Stimulated activated CD4-positive, alpha-beta T cell treated with anti-CD3 and anti-CD28 coated beads, Interleukin-12 subunit alpha, Interleukin-12 subunit beta, amount 100 ng/mL, for 4 hours (primary cell): ENCODE data around the gene CEP170B.
A peak's percentile ranks its signal among the peaks of the same experiment; 100 is the strongest.
"Not testable (repeated sequence)": the region's sequence is repeated elsewhere in the genome, so short reads cannot be mapped to it uniquely, and the experiment has no call there.

Source experiments
- DNase-seq: peaks from one replicate; pipeline ENCODE4 v3.0.0-alpha.2; 2020

Gene CEP170B

DNA sequence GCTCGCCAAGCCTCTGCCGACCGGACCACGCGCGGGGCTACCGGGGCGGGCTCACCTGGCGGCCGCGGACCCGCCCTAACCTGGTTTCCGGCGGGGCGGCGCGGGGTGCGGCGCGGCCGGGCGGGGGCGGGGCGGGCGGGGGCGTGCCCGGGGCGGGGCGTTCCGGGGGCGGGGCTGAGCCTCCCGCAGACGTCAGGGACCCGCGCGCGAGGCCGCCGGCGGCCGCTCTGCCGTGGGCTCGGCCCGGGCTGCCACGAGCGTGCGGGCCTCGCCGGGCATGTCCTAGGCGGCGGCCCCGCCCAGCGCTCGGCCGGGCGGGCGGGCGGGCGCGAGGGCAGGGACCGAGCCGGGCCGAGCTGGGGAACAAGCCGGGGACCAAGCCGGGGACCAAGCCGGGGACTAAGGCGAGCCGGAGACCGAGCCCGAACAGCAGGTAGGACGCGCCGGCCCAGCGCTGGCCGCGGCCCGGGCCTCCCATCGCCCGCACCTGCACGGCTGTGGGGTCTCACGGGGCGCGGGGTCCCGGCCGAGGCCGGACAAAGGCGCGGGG, at the start of gene CEP170B:
TSS of gene CEP170B (plus strand) at position 188 of the 550 bp plus-strand sequence. CDS start 3,183 bp downstream, outside the sequence.
- DNase-seq = peak; percentile 45

- no peak for DNase-seq
Observed at GRCh38 chr14:104816616-104816884, 48.5 kb upstream of the CEP170B start.

- no peak for DNase-seq
Observed at GRCh38 chr14:104817930-104818713, 46.9 kb upstream of the CEP170B start.

GRCh38 chr14:104818714-104819161, 46.3 kb upstream of the CEP170B start:
- no peak for DNase-seq

DNA sequence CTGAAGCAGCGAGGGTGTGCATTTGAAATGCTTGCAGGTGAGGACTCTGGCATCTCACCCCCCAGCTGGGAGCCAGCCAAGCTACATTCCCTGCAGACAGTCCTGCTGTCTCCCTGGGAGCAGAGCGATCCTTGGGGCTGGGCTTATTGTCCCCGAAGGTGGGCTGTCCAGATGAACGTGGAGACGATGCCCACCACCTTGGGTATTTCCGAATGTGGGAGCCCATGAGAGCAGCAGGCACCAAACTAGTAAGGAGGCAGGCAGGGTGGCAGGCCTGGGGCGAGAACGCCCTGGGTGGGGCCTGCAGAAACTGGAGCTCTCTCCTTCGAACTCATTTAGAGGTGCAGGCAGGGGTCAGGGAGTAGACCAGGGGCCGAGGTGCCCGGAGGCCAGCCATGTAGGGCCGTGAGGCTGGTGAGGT, 45.7 kb upstream of the CEP170B start:
- DNase-seq = no peak

DNA sequence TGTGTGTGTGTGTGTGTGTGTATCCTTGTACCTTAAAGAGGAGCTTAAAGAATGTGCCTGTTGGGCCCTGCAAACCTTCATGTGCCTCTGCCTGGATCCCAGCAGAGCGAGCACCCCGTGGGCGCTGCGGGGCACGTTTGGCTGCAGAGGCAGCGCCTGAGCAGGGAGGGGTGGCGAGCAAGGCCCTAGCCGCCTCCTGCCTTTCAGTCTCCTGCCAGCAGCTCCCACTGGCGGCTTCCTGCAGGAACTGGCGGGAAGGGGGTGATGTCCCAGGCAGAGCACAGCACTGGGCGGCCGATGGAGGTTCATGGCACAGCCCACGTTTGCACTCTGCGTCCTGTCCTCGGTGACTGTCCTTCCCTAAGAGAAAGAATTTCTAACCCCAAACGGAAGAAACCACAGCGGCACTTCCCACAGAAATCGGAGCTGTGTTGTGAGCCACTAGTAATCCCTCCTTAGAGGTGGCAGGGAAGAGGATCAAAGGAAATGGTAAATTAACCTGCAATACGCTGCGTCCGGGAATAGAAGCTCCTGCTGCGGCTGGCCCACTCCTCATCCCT, 44.3 kb upstream of the CEP170B start:
- no peak for DNase-seq

DNA sequence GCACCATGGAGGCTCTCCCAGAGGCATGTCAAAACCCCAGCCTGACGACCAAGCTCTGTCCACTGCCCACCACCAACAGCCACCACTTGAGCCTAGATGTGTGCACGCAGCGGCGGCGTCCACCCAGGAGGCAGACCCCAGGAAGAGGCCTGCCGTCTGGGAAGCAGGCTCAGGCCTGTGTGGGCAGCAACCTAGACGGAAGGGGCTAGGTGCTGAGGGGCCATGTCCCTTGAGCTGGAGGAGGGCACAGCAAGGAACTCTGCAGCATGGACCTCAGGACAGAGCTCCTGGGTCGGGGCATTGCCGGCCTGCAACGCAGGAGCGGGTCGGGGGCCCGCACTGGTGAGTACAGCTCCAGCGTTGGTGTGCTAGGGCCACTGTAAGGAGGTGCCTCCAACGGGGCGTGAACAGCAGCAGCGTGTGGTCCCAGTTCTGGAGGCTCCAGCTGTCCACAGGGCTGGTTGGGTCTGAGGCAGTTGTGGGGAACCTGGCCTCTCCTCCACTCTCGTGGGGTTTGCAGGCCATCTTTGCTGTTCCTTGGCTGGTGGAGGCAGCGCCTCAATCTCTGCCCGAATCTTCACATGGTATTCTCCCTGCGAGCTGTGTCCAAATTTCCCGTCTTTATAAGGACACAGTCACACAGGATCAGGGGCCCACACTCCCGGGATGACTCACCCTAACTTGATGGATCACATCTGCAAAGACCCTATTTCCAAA, 43.7 kb upstream of the CEP170B start:
- DNase-seq = no peak

DNA sequence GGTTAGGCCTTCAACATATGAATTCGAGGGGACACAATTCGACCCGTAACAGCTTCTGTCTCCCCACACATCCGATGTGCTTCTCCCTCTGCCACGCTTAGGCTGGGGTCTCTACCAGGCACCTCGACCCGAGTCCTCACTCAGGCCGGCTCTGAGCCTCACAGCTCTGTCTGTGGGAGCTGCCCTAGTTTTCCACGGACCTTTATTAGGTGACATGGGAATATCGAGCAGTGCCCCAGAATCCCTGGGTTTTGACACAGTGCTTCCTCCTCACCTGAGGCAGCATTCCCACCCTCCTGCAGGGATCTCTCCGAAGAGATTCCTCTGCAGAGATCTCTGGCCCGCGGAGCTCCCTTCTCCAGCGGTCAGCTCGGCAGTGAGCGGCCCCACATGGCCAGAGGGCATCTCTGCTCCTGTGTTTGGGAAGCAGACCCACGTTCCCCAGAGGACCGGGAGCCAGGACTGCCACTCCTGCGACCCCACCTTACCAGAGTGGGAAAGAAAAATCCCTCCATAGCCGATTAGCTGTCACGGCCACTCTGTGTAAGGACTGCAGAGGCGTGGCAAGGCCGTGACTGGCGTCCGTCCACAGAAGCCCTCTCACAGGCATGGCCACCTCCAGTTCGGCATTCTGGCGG, 43.0 kb upstream of the CEP170B start:
- DNase-seq = no peak

GRCh38 chr14:104822821-104823615, 42.0 kb upstream of the CEP170B start:
- DNase-seq = no peak

DNA sequence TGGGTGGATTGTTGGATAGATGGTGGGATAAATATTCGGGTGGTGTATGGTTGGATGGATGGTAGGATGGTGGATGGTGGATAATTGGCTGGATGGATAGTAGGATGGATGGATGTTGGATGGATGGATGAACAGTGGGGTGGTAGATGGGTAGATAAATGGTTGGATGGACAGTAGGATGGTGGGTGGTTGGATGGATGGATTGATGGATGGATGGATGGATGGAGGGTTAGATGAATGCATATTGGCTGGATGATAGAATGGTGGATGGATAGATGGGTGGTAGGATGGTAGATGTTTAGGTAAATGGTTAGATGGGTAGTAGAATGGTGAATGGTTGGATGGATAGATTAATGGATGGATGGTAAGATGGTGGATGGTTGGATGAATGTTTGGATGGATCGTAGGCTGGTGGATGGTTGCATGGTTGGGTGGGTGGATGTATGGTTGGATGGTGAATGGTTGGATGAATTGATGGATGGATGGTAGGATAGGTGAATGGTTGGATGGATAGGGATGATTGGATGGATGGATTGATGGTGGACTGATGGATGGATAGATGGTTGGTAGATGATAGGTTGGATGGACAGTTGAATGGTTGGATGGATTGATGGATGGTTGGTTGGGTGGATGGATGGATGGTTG, 40.6 kb upstream of the CEP170B start:
- DNase-seq = no peak

- DNase-seq = peak; percentile 97
Observed at GRCh38 chr14:104826189-104826860, 38.7 kb upstream of the CEP170B start.

DNA sequence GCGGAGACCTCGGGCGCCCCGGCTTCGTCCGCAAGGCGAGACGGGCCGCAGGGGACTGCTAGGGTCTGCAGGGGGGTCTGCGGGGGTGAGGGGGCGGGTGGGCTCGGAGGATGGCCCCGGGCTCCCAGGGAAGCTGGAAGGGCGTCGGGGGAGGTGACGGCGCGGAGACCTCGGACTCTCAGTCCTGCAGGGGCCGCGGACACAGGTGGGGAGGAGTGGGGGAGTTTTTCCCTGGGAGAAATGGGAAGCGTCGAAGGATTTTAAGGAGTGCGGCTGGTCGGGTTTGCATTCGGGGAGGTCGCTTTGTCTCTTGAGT, 38.2 kb upstream of the CEP170B start:
- no peak for DNase-seq

DNA sequence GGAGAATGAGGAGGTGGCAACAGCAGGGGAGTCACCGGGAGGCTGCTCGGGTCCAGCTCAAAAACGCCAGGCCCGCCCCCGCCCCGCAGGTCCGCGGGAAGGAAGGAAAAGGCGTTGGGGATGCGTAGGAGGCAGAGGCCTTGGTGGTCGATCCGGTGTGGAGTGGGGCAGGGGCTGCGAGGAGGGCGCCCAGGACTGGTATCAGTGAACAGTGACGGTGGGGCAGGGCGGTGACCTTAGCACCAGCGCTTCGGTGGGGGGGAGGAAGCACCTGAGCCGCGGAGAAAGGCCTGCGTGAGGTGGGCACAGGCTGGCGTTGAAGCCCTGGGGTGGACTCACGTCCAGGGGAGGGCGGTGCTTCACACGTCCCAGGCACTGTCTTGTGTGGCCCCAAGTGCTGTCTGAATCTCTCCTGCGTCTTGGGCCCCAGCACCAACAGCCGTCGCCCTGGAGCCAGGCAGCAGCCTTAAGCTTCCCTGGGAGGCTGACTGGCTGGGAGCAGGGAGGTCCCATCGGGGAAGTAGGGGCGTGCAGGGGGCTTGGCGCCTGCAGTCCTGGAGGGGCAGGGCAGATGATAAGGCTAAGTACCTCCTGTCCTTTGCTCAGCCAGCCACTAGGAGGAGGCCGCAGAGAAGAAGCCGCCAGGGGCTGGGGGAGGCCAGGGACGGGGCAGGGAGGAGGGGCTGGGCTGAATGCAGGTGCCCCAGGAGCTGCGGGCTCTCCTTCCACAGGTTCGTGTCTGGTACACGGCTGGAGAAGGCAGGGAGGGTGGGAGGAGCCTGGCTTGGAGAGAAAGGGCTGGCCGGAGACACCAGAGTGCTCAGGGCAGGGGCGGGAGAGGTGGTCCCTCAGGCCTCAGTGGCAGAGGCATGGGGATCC, 37.7 kb upstream of the CEP170B start:
- peak; percentile 37 for DNase-seq

DNA sequence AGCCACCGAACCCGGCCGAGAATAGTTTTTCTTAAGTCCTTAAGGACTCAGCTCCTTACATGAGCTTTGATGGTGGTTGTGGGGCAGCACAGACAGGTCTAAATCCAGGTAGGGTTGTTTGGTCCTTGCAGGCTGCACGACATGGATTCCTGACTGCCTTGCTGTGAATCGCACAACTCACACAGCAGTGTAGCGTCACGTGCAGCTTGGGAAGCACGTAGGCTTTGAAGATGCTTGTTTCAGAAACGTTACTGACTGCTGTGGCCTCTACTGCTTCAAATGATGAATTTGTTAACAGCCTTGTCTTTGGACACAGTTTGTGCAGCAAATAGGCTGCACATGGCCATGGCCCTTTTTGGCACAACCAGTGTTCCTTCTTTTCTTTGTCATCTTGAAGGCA, 34.3 kb upstream of the CEP170B start:
- DNase-seq = no peak

- DNase-seq = not testable (repeated sequence)
Observed at GRCh38 chr14:104836171-104836935, 28.7 kb upstream of the CEP170B start.

- DNase-seq = no peak
Observed at GRCh38 chr14:104841730-104842129, 23.3 kb upstream of the CEP170B start.

DNA sequence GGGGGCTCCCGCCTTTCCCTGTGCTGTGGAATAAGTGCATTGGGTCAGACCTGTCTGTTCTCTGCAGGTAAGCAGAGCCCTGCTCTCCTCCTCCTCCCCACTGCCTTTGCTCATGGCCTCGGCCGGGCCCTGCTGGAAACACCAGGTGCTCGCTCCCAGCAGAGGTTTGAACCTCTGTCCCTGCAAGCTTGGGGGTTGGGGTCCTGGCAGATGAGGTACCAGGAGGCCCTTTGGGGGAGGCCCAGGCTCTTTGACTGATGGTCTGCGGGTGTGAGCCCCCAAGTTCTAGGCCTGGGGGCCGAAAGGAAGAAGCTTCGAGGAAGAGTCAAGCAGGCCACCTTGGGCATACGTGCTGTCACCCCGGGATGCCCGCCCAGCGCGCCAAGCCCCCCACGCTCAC, 22.1 kb upstream of the CEP170B start:
- no peak for DNase-seq

GRCh38 chr14:104843442-104844305, 21.4 kb upstream of the CEP170B start:
- DNase-seq = no peak
